Activated T-cell treated with anti-CD3 and anti-CD28 coated beads for 48 hours (primary cell): Measurements from ENCODE around the gene ITGAD.
A peak's percentile ranks its signal among the peaks of the same experiment; 100 is the strongest.
"Not testable (repeated sequence)": the region's sequence is repeated elsewhere in the genome, so short reads cannot be mapped to it uniquely, and the experiment has no call there.

Source experiments
- DNase-seq: peaks from one replicate; pipeline ENCODE4 v3.0.0-alpha.2; 2020; ENCODE audit warnings: low read depth

The ITGAD gene

GRCh38 chr16:31403590-31404352, 10.6 kb downstream of the ITGAD start:
- no peak for DNase-seq

- no peak for DNase-seq
These were observed 11.4 kb downstream of the ITGAD start for GRCh38 chr16:31404353-31405064.

- no peak for DNase-seq
These were observed 14.3 kb downstream of the ITGAD start for GRCh38 chr16:31407406-31407805.

- no peak for DNase-seq
These were observed 16.3 kb downstream of the ITGAD start for GRCh38 chr16:31409433-31409832.

GRCh38 chr16:31410082-31410481, 16.9 kb downstream of the ITGAD start:
- no peak for DNase-seq

GRCh38 chr16:31411024-31411844, 18.1 kb downstream of the ITGAD start:
- DNase-seq = no peak

- DNase-seq = no peak
These were observed 19.6 kb downstream of the ITGAD start for GRCh38 chr16:31412750-31413149.

- no peak for DNase-seq
These were observed 20.2 kb downstream of the ITGAD start for GRCh38 chr16:31413381-31413780.

GRCh38 chr16:31413943-31414342, 20.8 kb downstream of the ITGAD start:
- no peak for DNase-seq

GRCh38 chr16:31414706-31415105, 21.6 kb downstream of the ITGAD start:
- DNase-seq = no peak

- DNase-seq = no peak
These were observed 23.2 kb downstream of the ITGAD start for GRCh38 chr16:31416371-31416770.

- DNase-seq = not testable (repeated sequence)
These were observed 23.9 kb downstream of the ITGAD start for GRCh38 chr16:31417036-31417435.

GRCh38 chr16:31417916-31418315, 24.8 kb downstream of the ITGAD start:
- no peak for DNase-seq

- no peak for DNase-seq
These were observed 26.9 kb downstream of the ITGAD start for GRCh38 chr16:31420037-31420436.

- peak; percentile 56 for DNase-seq
These were observed 28.5 kb downstream of the ITGAD start for GRCh38 chr16:31421587-31421986.

GRCh38 chr16:31423241-31423640, 30.1 kb downstream of the ITGAD start:
- DNase-seq = no peak

- no peak for DNase-seq
These were observed 30.7 kb downstream of the ITGAD start for GRCh38 chr16:31423801-31424200.

GRCh38 chr16:31427441-31428278, 34.5 kb downstream of the ITGAD start:
- peak; percentile 68 for DNase-seq

GRCh38 chr16:31428279-31428597, 35.1 kb downstream of the ITGAD start, which contains the start of gene COX6A2:
COX6A2 (minus strand) TSS chr16:31428360; CDS start chr16:31428325, 35 bp downstream.
- DNase-seq = no peak

GRCh38 chr16:31428638-31429247, 35.6 kb downstream of the ITGAD start:
- no peak for DNase-seq

- no peak for DNase-seq
These were observed 36.2 kb downstream of the ITGAD start for GRCh38 chr16:31429314-31429713.
